NCI-H748 (cell line): ENCODE data around the gene EHD2.
"Not testable (repeated sequence)": the region's sequence is repeated elsewhere in the genome, so short reads cannot be mapped to it uniquely, and the experiment has no call there.

Experiments used
- DNase-seq: peaks from one replicate; lab custom pipeline; 2025; ENCODE audit not compliant: unreplicated experiment; lab: John Stamatoyannopoulos, UW

EHD2 gene

GRCh38 chr19:47765523-47766358, 52.5 kb downstream of the EHD2 start:
- peak; percentile 76 for DNase-seq

GRCh38 chr19:47766359-47766620, 53.1 kb downstream of the EHD2 start:
- no peak for DNase-seq

- no peak for DNase-seq
Observed at GRCh38 chr19:47766670-47767069, 53.4 kb downstream of the EHD2 start.

- DNase-seq: no peak
Observed at GRCh38 chr19:47767349-47767748, 54.1 kb downstream of the EHD2 start.

- no peak for DNase-seq
Observed at GRCh38 chr19:47768604-47769003, 55.4 kb downstream of the EHD2 start.

GRCh38 chr19:47769534-47769933, 56.3 kb downstream of the EHD2 start:
- no peak for DNase-seq

GRCh38 chr19:47771291-47771690, 58.1 kb downstream of the EHD2 start:
- DNase-seq: not testable (repeated sequence)

GRCh38 chr19:47776568-47776967, 63.3 kb downstream of the EHD2 start:
- peak; percentile 99 for DNase-seq

- peak; percentile 47 for DNase-seq
Observed at GRCh38 chr19:47777245-47778048, 64.2 kb downstream of the EHD2 start.

GRCh38 chr19:47778049-47778953, 65.1 kb downstream of the EHD2 start, which contains the start of gene SELENOW:
SELENOW (plus strand) TSS chr19:47778703; CDS start chr19:47778786, 83 bp downstream.
- peak; percentile 98 for DNase-seq

GRCh38 chr19:47778954-47779351, 65.7 kb downstream of the EHD2 start:
- peak; percentile 50 for DNase-seq

GRCh38 chr19:47779524-47780214, 66.4 kb downstream of the EHD2 start:
- no peak for DNase-seq

- no peak for DNase-seq
Observed at GRCh38 chr19:47780215-47780551, 67.0 kb downstream of the EHD2 start.

- DNase-seq: no peak
Observed at GRCh38 chr19:47781590-47782262, 68.5 kb downstream of the EHD2 start.

- DNase-seq: no peak
Observed at GRCh38 chr19:47786566-47786965, 73.3 kb downstream of the EHD2 start.

GRCh38 chr19:47787307-47787706, 74.1 kb downstream of the EHD2 start:
- DNase-seq: not testable (repeated sequence)

GRCh38 chr19:47789811-47790210, 76.6 kb downstream of the EHD2 start:
- DNase-seq: not testable (repeated sequence)

- DNase-seq: peak; percentile 78
Observed at GRCh38 chr19:47790398-47790814, 77.2 kb downstream of the EHD2 start.

- DNase-seq: no peak
Observed at GRCh38 chr19:47792616-47793015, 79.4 kb downstream of the EHD2 start.
